ENCODE measurements around the gene MCM8.
"Not testable (repeated sequence)": the region's sequence is repeated elsewhere in the genome, so short reads cannot be mapped to it uniquely, and the experiment has no call there.

Gene MCM8

DNA sequence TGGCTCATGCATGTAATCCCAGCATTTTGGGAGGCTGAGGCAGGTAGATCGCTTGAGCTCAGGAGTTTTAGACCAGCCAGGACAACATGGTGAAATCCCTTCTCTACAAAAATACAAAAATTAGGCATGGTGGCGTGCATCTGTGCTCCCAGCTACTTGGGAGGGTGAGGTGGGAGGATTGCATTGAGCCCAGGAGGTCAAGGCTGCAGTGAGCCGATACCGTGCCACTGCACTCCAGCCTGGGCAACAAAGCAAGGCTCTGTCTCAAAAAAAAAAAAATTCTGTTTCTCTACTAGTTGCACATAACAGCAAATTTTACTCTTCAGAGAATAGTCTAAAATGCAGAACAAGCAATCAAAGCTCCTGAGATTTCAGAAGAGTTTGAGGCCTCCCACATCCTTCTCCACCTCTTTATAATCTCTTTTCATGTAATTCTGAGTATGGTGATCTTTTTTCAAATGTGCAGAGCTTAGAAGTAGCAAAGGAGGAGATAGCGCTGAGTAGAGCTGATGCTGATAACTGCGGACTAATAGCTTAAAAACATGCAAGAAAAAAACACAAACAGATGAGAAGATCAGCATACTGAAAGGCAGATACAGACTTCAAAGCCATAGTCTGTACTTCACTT lies 80.1 kb downstream of the MCM8 start:
- H3K9ac ChIP-seq (ENCODE audit: low read depth, low read length, poor library complexity), result no peak overlapping the region
- H3K4me2 ChIP-seq (ENCODE audit: insufficient read depth, low read length, poor library complexity, severe bottlenecking), result no peak overlapping the region
- no peak overlapping the region for H2AK5ac ChIP-seq (ENCODE audit: low read depth, low read length)
- H3K27me3 ChIP-seq (ENCODE audit: control insufficient read depth in 3 of 3, insufficient read depth in 3 of 3, low read depth in 1 of 3, low read length in 3 of 3), result no peaks in the 10 kb centered on the region
- no peak overlapping the region for H3K23ac ChIP-seq (ENCODE audit: low read depth, low read length, poor library complexity)
- H3K4me1 ChIP-seq (ENCODE audit: control insufficient read depth in 2 of 2, insufficient read depth in 1 of 2, low read depth in 1 of 2, low read length in 2 of 2), result no peaks in the 10 kb centered on the region
- no peak overlapping the region for H3K4ac ChIP-seq (ENCODE audit: low read length)
- H3K79me1 ChIP-seq (ENCODE audit: low read depth, low read length), result no peaks in the 10 kb centered on the region
- no peak overlapping the region for H2BK5ac ChIP-seq (ENCODE audit: low read length)
- no peak overlapping the region for H4K91ac ChIP-seq (ENCODE audit: low read depth, low read length, poor library complexity)
- peaks cover 5 to 60% of the 10 kb centered on the region in 2 donors for H3K36me3 ChIP-seq (replicated peaks in 1 of 2; ENCODE audit: control insufficient read depth in 2 of 2, insufficient read depth in 2 of 2, low read length in 2 of 2)
- H4K8ac ChIP-seq (ENCODE audit: low read depth, low read length), result no peak overlapping the region
- no peak for DNase-seq (ENCODE audit: low spot score)
- WGBS, 2 donors (ENCODE audit: extremely low coverage in 2 of 2, insufficient read length in 2 of 2, insufficient replicate concordance in 1 of 2), result no CpG with 5 or more reads among the region's 6 CpGs
- H2BK15ac ChIP-seq (ENCODE audit: low read length), result no peak overlapping the region
- no peak overlapping the region for H2BK12ac ChIP-seq (ENCODE audit: low read length)
- H3K9me3 ChIP-seq (replicated peaks in 1 of 2; ENCODE audit: control insufficient read depth in 2 of 2, insufficient read depth in 1 of 2, low read depth in 1 of 2, low read length in 2 of 2), result peaks cover 0 to 8% of the 10 kb centered on the region in 2 donors
- H3K18ac ChIP-seq (ENCODE audit: low read length), result no peak overlapping the region
- H2AFZ ChIP-seq (ENCODE audit: low read length), result no peak overlapping the region
- H3K27ac ChIP-seq (replicated peaks; ENCODE audit: low read length), result no peak overlapping the region
- no peak overlapping the region for H3K14ac ChIP-seq (ENCODE audit: low read length)
- H3K4me3 ChIP-seq (ENCODE audit: low read length in 2 of 2), result no peak overlapping the region
- H2BK120ac ChIP-seq (ENCODE audit: low read depth, low read length), result no peak overlapping the region

DNA sequence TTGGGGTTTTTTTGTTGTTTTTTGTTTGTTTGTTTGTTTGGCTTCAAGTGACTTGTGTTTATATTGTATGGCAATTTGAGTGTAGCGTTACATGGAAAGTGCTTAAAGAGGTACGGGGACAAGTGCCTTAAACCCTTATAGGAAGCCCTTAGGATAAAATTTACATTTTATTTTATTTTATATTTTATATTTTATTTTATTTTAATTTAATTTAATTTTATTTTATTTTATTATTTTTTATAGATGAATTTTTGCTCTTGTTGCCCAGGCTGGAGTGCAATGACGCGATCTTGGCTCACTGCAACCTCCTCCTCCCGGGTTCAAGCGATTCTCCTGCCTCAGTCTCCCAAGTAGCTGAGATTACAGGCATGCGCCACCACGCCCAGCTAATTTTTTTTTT lies 82.5 kb downstream of the MCM8 start:
- not testable (repeated sequence) for H2BK15ac ChIP-seq (ENCODE audit: low read length); H3K23ac ChIP-seq (ENCODE audit: low read depth, low read length, poor library complexity); H2AFZ ChIP-seq (ENCODE audit: low read length); H2BK120ac ChIP-seq (ENCODE audit: low read depth, low read length); H3K27me3 ChIP-seq (ENCODE audit: control insufficient read depth in 3 of 3, insufficient read depth in 3 of 3, low read depth in 1 of 3, low read length in 3 of 3); H3K4me2 ChIP-seq (ENCODE audit: insufficient read depth, low read length, poor library complexity, severe bottlenecking); H2AK5ac ChIP-seq (ENCODE audit: low read depth, low read length); H2BK12ac ChIP-seq (ENCODE audit: low read length); H3K4me1 ChIP-seq (ENCODE audit: control insufficient read depth in 2 of 2, insufficient read depth in 1 of 2, low read depth in 1 of 2, low read length in 2 of 2); DNase-seq (ENCODE audit: low spot score); H3K4me3 ChIP-seq (ENCODE audit: low read length in 2 of 2); H3K18ac ChIP-seq (ENCODE audit: low read length); H3K4ac ChIP-seq (ENCODE audit: low read length); H3K9ac ChIP-seq (ENCODE audit: low read depth, low read length, poor library complexity); H4K8ac ChIP-seq (ENCODE audit: low read depth, low read length); H3K9me3 ChIP-seq (replicated peaks in 1 of 2; ENCODE audit: control insufficient read depth in 2 of 2, insufficient read depth in 1 of 2, low read depth in 1 of 2, low read length in 2 of 2); H3K14ac ChIP-seq (ENCODE audit: low read length); H3K27ac ChIP-seq (replicated peaks; ENCODE audit: low read length); H3K79me1 ChIP-seq (ENCODE audit: low read depth, low read length); H4K91ac ChIP-seq (ENCODE audit: low read depth, low read length, poor library complexity); H2BK5ac ChIP-seq (ENCODE audit: low read length)
- peaks cover 2 to 65% of the 10 kb centered on the region in 2 donors for H3K36me3 ChIP-seq (replicated peaks in 1 of 2; ENCODE audit: control insufficient read depth in 2 of 2, insufficient read depth in 2 of 2, low read length in 2 of 2)
- WGBS, 2 donors (ENCODE audit: extremely low coverage in 2 of 2, insufficient read length in 2 of 2, insufficient replicate concordance in 1 of 2), result no CpG with 5 or more reads among the region's 8 CpGs

DNA sequence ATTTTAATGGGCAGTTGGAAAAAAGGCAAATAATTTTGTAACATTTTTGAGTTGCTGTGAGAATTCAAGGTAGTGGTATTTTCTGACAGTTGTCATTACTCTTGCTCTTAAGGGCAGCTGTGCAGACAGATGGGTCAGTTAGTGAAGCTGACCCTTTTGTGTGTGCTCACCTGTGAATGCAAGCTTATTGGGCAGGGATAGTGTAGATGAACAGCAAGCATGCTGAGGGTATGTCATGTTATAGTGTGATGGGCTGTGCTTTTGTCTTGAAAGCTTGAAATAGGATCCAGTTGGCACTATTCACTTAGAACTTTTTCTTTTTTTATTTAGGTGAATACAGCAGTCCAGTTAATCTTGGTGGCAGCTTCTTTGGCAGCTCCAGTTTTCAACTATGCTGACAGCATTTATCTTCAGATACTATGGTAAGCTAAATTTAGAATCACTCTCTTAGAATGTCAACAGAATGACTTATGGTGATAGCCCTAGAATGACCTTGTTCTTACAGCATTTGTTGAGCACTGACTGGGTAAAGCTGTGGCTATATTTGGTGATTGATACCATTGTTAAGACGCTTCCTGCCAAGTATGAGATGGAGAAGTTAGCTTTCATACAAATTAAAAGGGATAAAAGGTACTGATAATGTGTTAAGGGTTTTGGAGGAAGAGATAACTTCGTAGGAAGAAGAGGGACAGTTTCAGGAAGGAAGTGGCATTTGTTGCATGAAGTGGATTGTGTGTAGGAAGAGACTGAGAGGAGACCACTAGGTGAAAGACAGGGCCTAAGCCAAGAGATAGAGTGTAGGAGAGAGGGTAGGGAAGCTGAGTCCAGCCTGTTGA lies 83.9 kb downstream of the MCM8 start:
- no peak overlapping the region for H2AK5ac ChIP-seq (ENCODE audit: low read depth, low read length)
- H3K27me3 ChIP-seq (ENCODE audit: control insufficient read depth in 3 of 3, insufficient read depth in 3 of 3, low read depth in 1 of 3, low read length in 3 of 3), result no peaks in the 10 kb centered on the region
- H3K4me3 ChIP-seq (ENCODE audit: low read length in 2 of 2), result no peak overlapping the region
- H3K36me3 ChIP-seq (replicated peaks in 1 of 2; ENCODE audit: control insufficient read depth in 2 of 2, insufficient read depth in 2 of 2, low read length in 2 of 2), result peaks cover 2 to 75% of the 10 kb centered on the region in 2 donors
- DNase-seq (ENCODE audit: low spot score), result no peak
- H3K4ac ChIP-seq (ENCODE audit: low read length), result no peak overlapping the region
- WGBS, 2 donors (ENCODE audit: extremely low coverage in 2 of 2, insufficient read length in 2 of 2, insufficient replicate concordance in 1 of 2), result 100% methylated on average over 1 of the region's 2 CpGs; no CpG with 5 or more reads in 1 of the 2 donors
- H3K9me3 ChIP-seq (replicated peaks in 1 of 2; ENCODE audit: control insufficient read depth in 2 of 2, insufficient read depth in 1 of 2, low read depth in 1 of 2, low read length in 2 of 2), result no peaks in the 10 kb centered on the region
- H3K23ac ChIP-seq (ENCODE audit: low read depth, low read length, poor library complexity), result no peak overlapping the region
- no peak overlapping the region for H3K4me2 ChIP-seq (ENCODE audit: insufficient read depth, low read length, poor library complexity, severe bottlenecking)
- H2BK12ac ChIP-seq (ENCODE audit: low read length), result no peak overlapping the region
- peaks cover 2% of the 10 kb centered on the region for H3K79me1 ChIP-seq (ENCODE audit: low read depth, low read length)
- no peak overlapping the region for H4K91ac ChIP-seq (ENCODE audit: low read depth, low read length, poor library complexity)
- H3K27ac ChIP-seq (replicated peaks; ENCODE audit: low read length), result no peak overlapping the region
- H3K18ac ChIP-seq (ENCODE audit: low read length), result no peak overlapping the region
- no peak overlapping the region for H4K8ac ChIP-seq (ENCODE audit: low read depth, low read length)
- H2BK15ac ChIP-seq (ENCODE audit: low read length), result no peak overlapping the region
- H3K4me1 ChIP-seq (ENCODE audit: control insufficient read depth in 2 of 2, insufficient read depth in 1 of 2, low read depth in 1 of 2, low read length in 2 of 2), result peaks cover 0 to 5% of the 10 kb centered on the region in 2 donors
- H2BK5ac ChIP-seq (ENCODE audit: low read length), result no peak overlapping the region
- no peak overlapping the region for H3K14ac ChIP-seq (ENCODE audit: low read length)
- H3K9ac ChIP-seq (ENCODE audit: low read depth, low read length, poor library complexity), result no peak overlapping the region
- H2AFZ ChIP-seq (ENCODE audit: low read length), result no peak overlapping the region
- no peak overlapping the region for H2BK120ac ChIP-seq (ENCODE audit: low read depth, low read length)

DNA sequence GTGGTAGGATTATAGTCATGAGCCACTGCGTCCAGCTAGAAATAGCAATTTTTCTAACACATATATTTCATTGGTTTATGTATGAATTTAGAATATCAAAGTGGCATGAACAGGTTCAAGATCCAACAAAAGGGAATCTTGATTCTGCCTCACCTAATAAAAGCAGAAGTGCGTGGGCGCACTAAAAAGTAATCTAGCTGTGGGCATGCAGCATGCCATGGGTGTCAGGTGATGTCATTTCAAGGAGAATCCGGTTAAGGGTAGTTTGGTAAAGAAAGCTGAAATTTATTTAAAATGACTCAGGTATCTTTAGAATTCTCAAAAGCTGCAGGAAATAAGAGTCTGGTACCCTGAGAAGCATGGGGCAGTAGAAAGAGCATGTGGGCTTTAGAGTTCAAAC lies 85.8 kb downstream of the MCM8 start:
- Histone ChIP-seq H2AK5ac (ENCODE audit: low read depth, low read length) (no peak overlapping the region), H3K9ac (ENCODE audit: low read depth, low read length, poor library complexity) (no peak overlapping the region), H3K14ac (ENCODE audit: low read length) (no peak overlapping the region), H2BK5ac (ENCODE audit: low read length) (no peak overlapping the region), H4K91ac (ENCODE audit: low read depth, low read length, poor library complexity) (no peak overlapping the region), H3K36me3 (replicated peaks in 1 of 2; ENCODE audit: control insufficient read depth in 2 of 2, insufficient read depth in 2 of 2, low read length in 2 of 2) (peaks cover 2 to 91% of the 10 kb centered on the region in 2 donors), H3K23ac (ENCODE audit: low read depth, low read length, poor library complexity) (no peak overlapping the region), H3K79me1 (ENCODE audit: low read depth, low read length) (peaks cover 2% of the 10 kb centered on the region), H3K4me2 (ENCODE audit: insufficient read depth, low read length, poor library complexity, severe bottlenecking) (no peak overlapping the region), H2BK15ac (ENCODE audit: low read length) (no peak overlapping the region), H3K27me3 (ENCODE audit: control insufficient read depth in 3 of 3, insufficient read depth in 3 of 3, low read depth in 1 of 3, low read length in 3 of 3) (no peaks in the 10 kb centered on the region), H3K18ac (ENCODE audit: low read length) (no peak overlapping the region), H2BK120ac (ENCODE audit: low read depth, low read length) (no peak overlapping the region), H4K8ac (ENCODE audit: low read depth, low read length) (no peak overlapping the region), H3K4me3 (ENCODE audit: low read length in 2 of 2) (no peak overlapping the region), H3K4ac (ENCODE audit: low read length) (no peak overlapping the region), H3K4me1 (ENCODE audit: control insufficient read depth in 2 of 2, insufficient read depth in 1 of 2, low read depth in 1 of 2, low read length in 2 of 2) (peaks cover 0 to 5% of the 10 kb centered on the region in 2 donors), H2AFZ (ENCODE audit: low read length) (no peak overlapping the region), H2BK12ac (ENCODE audit: low read length) (no peak overlapping the region), H3K27ac (replicated peaks; ENCODE audit: low read length) (no peak overlapping the region), H3K9me3 (replicated peaks in 1 of 2; ENCODE audit: control insufficient read depth in 2 of 2, insufficient read depth in 1 of 2, low read depth in 1 of 2, low read length in 2 of 2) (no peaks in the 10 kb centered on the region)
- WGBS, 2 donors (ENCODE audit: extremely low coverage in 2 of 2, insufficient read length in 2 of 2, insufficient replicate concordance in 1 of 2), result no CpG with 5 or more reads among the region's 4 CpGs
- no peak for DNase-seq (ENCODE audit: low spot score)
